AG09309 (cell line): ENCODE data around the gene ITK.

Experiments used
- DNase-seq: peaks from one replicate; pipeline ENCODE4 v3.0.0-alpha.2; 2010; ENCODE audit warnings: low read depth
- H3K4me3 ChIP-seq: 2 replicates; pipeline ENCODE4 v1.5.1; 2011; ENCODE audit warnings: mild to moderate bottlenecking, low read depth, low read length, moderate library complexity; ENCODE audit not compliant: control insufficient read depth
- CTCF ChIP-seq: IDR thresholded peaks from 2 replicates; pipeline ENCODE4 v1.5.1; 2011; ENCODE audit warnings: mild to moderate bottlenecking, low read depth, low read length, inconsistent platforms; ENCODE audit not compliant: insufficient read depth, control insufficient read depth; ENCODE audit errors: missing control alignments

Gene ITK

DNA sequence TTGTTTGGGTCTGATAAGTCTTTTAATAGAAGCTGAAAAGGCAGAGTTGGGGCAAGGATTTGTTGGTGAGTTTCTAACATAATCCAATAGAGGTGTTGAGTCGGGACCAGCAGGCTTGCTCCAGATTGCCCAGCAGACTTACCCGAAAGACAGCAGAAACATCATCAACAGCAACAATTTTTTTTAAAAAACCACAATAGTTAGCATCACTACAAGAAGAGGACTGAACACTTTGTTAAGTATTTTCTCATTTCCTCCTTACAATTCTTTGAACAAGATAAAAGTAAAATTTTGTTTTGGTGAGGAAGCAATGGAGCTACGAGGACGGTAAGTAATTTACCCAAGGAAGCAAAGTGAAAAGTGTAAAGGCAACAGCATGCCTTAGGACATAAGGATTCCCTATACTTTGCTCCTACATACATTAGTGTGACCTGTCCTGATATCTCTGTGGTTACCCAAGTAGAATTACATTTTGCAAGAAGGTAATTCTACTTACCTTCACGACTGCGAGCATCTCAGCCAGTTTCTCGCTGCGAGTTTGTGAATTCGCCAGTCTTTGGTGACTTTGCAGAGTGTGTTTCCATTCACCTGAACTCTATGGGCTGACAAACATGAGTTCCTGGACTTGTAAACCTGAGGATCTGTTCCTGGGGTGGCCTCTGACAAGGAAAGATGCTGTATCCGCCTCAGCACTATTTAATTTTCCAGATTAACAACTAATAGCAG is 13.2 kb downstream of the ITK start:
- DNase-seq = no peak
- H3K4me3 ChIP-seq = no peak overlapping the region
- no peak for TF ChIP-seq CTCF

DNA sequence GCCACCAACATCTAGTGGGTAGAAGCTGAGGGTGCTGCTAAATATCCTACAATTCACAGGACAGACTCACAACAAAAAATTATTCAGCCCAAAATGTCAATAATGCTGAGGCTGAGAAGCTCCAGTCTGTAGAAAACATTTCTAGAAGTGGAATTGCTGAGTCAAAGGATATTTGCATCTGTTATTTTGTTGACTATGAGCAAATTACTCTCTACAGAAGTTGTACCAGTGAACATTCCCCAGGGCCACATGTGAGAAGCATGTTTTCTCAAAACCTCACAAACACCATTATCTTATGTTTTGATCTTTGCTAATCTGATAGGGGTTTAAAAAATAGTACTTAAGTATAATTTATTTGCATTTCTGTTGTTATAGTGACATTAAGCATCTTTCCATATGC is 15.4 kb downstream of the ITK start:
- no peak for TF ChIP-seq CTCF
- DNase-seq = no peak
- H3K4me3 ChIP-seq = no peak overlapping the region

DNA sequence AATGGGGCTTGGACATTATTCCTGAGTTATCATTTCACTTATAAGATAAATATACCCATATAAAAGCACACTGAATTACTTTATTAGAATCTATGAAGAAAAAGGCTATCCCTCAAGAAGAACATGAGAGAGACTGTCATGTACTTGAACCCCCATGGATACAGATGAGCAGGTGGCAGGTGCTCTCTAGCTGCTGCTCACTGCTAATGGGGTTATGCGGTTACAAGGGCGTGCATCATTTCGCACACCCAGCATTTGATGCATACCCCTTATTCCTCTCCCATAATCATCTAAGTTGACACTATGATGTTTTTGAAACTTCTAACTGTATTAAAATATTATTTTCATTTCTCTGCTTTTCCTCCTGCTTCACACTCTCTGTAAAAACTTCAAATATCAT is 16.4 kb downstream of the ITK start:
- DNase-seq = no peak
- no peak overlapping the region for H3K4me3 ChIP-seq
- TF ChIP-seq CTCF = no peak

- TF ChIP-seq CTCF = no peak
- no peak overlapping the region for H3K4me3 ChIP-seq
- no peak for DNase-seq
Measured at GRCh38 chr5:157198277-157198986, 17.8 kb downstream of the ITK start.

- no peak for TF ChIP-seq CTCF
- no peak overlapping the region for H3K4me3 ChIP-seq
- DNase-seq = no peak
Measured at GRCh38 chr5:157201857-157202256, 21.2 kb downstream of the ITK start.

DNA sequence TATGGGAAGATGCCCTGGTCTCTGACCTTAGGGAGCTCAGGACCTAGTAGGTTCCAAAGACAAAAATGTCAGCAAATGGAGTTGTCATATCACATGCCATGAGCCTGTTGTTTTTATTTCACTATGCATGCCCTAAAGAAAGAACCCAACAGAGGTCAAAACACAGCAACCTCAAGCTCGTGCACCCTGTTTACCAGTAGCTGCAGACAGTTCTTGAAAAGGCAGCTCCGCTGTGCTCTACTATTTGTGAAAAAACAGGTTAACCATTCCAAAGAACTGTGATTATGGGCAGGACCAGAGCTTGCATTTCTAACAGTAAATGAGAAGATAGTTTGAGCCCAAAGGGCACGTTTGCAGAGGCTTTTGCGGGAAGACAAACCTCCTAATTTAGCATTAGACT is 22.8 kb downstream of the ITK start:
- DNase-seq = no peak
- no peak overlapping the region for H3K4me3 ChIP-seq
- TF ChIP-seq CTCF = no peak

DNA sequence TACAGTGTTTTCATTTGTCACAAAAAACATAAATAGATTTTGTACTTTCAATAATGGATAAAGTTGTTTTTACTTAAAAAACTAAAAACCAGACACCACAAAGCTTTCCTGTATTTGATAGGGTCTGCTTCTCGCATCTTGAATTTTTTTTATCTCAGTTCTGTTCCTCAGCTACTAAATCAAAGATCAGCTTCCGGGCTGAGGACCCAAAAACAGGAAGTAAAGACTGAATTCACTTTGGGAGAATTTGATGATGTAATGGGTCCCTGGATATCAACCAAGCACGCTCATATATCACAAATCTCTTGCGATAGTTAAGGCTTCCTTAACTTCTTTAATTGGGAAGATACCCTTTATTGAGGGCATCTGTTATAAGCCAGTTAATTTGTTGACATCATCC is 24.1 kb downstream of the ITK start:
- no peak for TF ChIP-seq CTCF
- DNase-seq = no peak
- H3K4me3 ChIP-seq = no peak overlapping the region
